Activated naive CD4-positive, alpha-beta T cell treated with anti-CD3 and anti-CD28 coated beads, Interleukin-2, amount 50 U/mL, for 16 hours (primary cell): ENCODE measurements around the gene CDK10.
"Not testable (repeated sequence)": the region's sequence is repeated elsewhere in the genome, so short reads cannot be mapped to it uniquely, and the experiment has no call there.

Experiments used
- DNase-seq: peaks from one replicate; pipeline ENCODE4 v3.0.0-alpha.2; 2020

Gene CDK10

GRCh38 chr16:89686520-89687091, at the start of gene CDK10:
Gene CDK10, plus strand, starts transcription at chr16:89686689. Its CDS starts 22 bp downstream, at chr16:89686711.
- peak; percentile 86 for DNase-seq

- DNase-seq = no peak
These were observed 49.1 kb upstream of the CDK10 start for GRCh38 chr16:89637379-89637778.

GRCh38 chr16:89638455-89638854, 48.0 kb upstream of the CDK10 start:
- DNase-seq = no peak

GRCh38 chr16:89639385-89639784, 47.1 kb upstream of the CDK10 start:
- DNase-seq = no peak

- no peak for DNase-seq
These were observed 44.9 kb upstream of the CDK10 start for GRCh38 chr16:89641458-89642119.

- no peak for DNase-seq
These were observed 43.9 kb upstream of the CDK10 start for GRCh38 chr16:89642574-89642973.

GRCh38 chr16:89643769-89644300, 42.7 kb upstream of the CDK10 start:
- no peak for DNase-seq

- no peak for DNase-seq
These were observed 41.4 kb upstream of the CDK10 start for GRCh38 chr16:89645122-89645521.

- no peak for DNase-seq
These were observed 40.2 kb upstream of the CDK10 start for GRCh38 chr16:89646270-89646669.

GRCh38 chr16:89646906-89647305, 39.6 kb upstream of the CDK10 start:
- no peak for DNase-seq

- DNase-seq = no peak
These were observed 34.9 kb upstream of the CDK10 start for GRCh38 chr16:89651584-89651983.

- DNase-seq = no peak
These were observed 32.7 kb upstream of the CDK10 start for GRCh38 chr16:89653656-89654295.

GRCh38 chr16:89655062-89655643, 31.3 kb upstream of the CDK10 start:
- DNase-seq = no peak

- DNase-seq = no peak
These were observed 29.9 kb upstream of the CDK10 start for GRCh38 chr16:89656435-89657121.

- peak; percentile 92 for DNase-seq
These were observed 28.9 kb upstream of the CDK10 start, which contains the start of the genes CHMP1A and SPATA33 for GRCh38 chr16:89657442-89658220. Gene CHMP1A, minus strand, starts transcription at chr16:89657708. Its CDS starts 120 bp downstream, at chr16:89657588. Gene SPATA33, plus strand, starts transcription at chr16:89657836. Its CDS starts 76 bp downstream, at chr16:89657912.

GRCh38 chr16:89658221-89658879, 28.1 kb upstream of the CDK10 start:
- no peak for DNase-seq

- no peak for DNase-seq
These were observed 26.3 kb upstream of the CDK10 start for GRCh38 chr16:89660146-89660545.

- no peak for DNase-seq
These were observed 25.3 kb upstream of the CDK10 start for GRCh38 chr16:89661215-89661614.

GRCh38 chr16:89664238-89664637, 22.3 kb upstream of the CDK10 start:
- DNase-seq = not testable (repeated sequence)

GRCh38 chr16:89667000-89667399, 19.5 kb upstream of the CDK10 start:
- not testable (repeated sequence) for DNase-seq

GRCh38 chr16:89667633-89668032, 18.9 kb upstream of the CDK10 start:
- no peak for DNase-seq

- no peak for DNase-seq
These were observed 17.7 kb upstream of the CDK10 start for GRCh38 chr16:89668790-89669158.
